Measurements from ENCODE around the gene STX18.

The STX18 gene

GRCh38 chr4:4377191-4377590 is 164.7 kb downstream of the STX18 start:
- no peak for DNase-seq (ENCODE audit: extremely low spot score)
- CTCF ChIA-PET = no interaction called here
- TF ChIP-seq CTCF (IDR thresholded peaks at IDR 0.05; ENCODE audit: control extremely low read depth, extremely low read depth, low read depth, missing control alignments) = no peak
- POLR2A ChIA-PET = no interaction called here

- CTCF ChIA-PET = no interaction called here
- no peak for DNase-seq (ENCODE audit: extremely low spot score)
- POLR2A ChIA-PET = no interaction called here
- TF ChIP-seq CTCF (IDR thresholded peaks at IDR 0.05; ENCODE audit: control extremely low read depth, extremely low read depth, low read depth, missing control alignments) = no peak
Observed at GRCh38 chr4:4376074-4376473, 165.8 kb downstream of the STX18 start.

GRCh38 chr4:4374388-4375098 is 167.3 kb downstream of the STX18 start:
- TF ChIP-seq CTCF (IDR thresholded peaks at IDR 0.05; ENCODE audit: control extremely low read depth, extremely low read depth, low read depth, missing control alignments) = no peak
- CTCF ChIA-PET = interaction anchor here (1.7 kb wide), 1 partner anchor 9 kb away, joined by 4 read pairs; no protein-coding TSS in a partner anchor
- POLR2A ChIA-PET = no interaction called here
- no peak for DNase-seq (ENCODE audit: extremely low spot score)
